HuH-7 (cell line): ENCODE measurements around the gene COL4A1.

Experiments
- DNase-seq: peaks from one replicate; pipeline ENCODE4 v3.0.0; 2011; ENCODE audit warnings: low spot score

Gene COL4A1

DNA sequence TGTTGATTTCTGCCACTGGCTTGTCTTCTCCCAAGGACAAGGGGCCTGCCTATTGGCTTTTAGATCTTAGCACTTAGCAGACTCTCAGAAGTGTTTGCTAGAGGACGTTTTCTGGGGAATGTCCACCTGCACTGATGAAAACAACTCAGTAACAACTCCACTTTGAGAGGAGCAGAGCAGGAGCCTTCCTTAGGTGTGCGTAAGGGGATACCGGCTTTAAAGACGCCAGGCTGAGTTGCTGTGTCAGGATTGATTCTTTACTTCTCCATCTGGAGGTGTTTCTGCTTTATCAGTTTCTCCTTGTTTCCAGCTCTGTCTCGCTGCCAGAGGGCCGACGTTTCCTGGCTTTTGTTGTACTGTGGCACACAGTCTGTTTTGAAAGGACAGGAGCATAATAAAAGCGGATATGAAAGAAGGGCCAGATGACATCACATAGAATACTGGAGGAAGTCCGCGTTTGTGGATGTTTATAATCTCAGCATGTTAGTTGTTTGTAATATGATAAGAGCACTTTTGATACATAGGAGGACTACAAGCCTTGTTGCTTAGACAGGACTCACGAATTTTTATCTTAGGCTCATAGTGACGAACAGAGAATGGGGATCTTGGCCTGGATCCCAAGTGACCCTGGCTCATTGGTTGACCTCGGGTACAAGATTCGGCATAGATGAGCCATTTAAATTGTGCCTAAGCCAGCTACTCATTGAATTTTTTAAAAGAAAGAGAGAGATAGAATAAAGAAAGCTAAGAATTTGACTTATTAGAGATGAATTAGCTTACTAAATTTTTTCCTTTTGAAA is 34.7 kb upstream of the COL4A1 start:
- no peak for DNase-seq

DNA sequence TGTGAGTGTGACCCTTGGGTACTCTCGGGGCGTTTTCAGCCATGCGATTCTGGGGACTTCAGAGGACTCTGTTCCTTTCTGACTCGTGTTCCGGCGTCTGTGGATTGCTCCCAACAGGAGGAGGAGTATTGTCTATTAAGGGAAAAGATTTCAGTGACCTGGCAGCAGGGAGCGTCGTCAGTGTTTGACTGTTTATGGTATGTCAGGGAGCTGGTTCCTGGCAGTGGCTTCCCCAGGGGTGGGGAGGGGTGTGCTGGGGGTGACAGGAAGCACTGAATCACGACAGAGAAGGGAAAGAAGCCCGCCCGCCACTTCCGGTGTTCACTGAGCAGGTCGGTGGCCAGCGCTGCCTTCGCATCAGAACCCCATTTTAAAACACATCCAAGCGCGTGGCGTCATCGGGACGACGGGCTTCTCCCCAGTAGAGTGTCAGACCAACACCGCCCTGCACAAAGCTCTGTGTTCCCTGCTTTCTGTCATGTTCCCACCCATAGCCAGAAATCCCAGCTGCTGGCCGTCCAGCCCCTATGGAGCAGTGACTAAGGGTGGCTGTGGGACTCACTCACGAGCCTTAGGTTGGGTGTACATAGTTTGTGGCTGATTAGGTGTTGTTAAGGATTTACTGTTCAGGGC is 34.0 kb upstream of the COL4A1 start:
- DNase-seq, result no peak

DNA sequence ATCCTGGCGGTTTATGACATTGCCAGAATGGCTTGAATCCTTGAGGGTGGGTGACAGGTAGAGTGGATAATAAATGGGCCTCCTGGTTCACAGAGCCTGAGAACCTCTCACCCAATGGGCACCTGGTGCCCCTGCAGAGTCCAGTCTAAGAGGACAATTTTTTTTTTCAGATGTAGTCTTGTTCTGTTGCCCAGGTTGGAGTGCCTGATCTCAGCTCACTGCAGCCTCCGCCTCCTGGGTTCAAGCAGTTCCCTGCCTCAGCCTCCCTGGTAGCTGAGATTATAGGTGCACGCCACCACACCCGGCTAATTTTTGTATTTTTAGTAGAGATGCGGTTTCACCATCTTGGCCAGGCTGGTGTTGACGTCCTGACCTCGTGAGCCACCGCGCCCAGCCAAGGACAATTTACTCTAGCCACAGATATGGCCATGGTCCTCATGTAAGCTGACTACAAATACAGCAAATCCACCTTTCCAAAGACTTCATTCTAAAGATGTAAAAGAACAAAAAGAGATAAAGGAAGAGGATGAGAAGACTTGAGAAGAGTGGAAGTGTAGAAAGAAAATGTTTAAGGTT is 33.1 kb upstream of the COL4A1 start:
- DNase-seq, result no peak

DNA sequence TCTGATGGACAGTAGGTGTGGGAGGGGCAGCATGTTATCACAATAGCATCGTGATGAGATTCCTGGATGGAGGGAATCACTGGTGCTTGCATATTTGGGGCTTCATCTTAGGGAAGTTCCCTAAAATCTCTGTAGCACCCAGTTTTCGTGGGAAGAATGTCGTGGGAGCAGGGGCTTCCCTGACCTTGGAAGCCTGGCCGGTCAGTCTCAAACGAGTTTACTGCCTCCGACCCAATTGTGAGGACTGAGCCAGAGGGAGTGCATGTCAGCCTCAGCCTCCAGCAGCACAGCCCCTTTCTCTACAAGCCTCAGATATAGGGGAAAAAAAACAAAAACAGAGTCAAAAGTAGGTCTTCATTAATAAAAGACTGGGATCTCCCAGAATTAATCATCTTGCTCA is 32.3 kb upstream of the COL4A1 start:
- DNase-seq, result no peak

DNA sequence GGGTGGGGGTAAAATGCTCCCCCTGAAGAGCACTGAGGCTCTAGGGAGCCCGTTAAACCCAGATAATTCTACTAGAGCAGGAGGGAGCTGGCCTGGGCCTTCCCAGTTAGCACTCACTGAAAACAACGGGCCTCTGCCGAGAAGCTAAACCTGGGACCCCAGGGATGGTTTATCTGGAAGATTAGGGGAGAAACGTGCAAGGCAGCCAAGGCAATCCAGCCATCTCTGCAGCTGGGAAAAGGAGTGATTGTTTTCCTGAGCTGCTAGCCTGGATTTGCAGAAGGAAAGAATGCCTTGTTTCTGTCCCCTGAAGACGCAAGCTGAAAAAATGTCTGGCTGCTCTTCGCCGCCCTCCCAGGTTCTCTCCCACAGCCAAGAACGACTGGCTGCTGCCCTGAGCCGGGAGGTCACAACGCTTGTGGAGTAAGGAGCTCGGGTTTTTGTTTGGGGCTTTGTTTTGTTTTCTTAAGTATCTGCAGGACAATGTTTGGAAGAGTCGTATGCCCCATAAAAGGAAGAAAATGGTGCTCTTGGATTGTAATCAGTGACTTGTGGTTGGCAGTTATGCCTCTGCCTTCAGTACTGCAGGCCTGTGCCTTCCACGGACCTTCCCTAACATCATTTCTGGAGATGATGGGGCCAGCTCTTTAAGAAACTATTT is 31.6 kb upstream of the COL4A1 start:
- DNase-seq, result no peak

DNA sequence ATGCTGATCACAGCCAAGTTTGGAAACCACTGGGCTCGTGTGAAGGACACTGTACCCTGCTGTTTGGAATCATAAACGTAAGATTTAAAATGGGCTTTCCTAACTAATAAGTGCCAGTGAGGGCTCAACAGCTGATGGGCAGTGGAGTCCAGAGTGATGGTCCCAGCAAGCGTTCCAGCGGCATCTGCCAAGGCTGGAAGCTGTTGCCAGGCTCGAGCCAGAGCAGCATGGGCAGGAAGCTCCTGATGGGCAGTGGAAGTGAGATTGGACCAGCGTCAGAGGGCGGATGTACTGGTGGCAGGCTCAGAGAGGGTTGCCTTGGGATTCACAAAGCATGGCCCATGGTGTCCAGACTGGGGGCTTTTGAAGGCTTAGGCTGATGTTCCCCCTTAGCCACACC is 30.3 kb upstream of the COL4A1 start:
- no peak for DNase-seq

DNA sequence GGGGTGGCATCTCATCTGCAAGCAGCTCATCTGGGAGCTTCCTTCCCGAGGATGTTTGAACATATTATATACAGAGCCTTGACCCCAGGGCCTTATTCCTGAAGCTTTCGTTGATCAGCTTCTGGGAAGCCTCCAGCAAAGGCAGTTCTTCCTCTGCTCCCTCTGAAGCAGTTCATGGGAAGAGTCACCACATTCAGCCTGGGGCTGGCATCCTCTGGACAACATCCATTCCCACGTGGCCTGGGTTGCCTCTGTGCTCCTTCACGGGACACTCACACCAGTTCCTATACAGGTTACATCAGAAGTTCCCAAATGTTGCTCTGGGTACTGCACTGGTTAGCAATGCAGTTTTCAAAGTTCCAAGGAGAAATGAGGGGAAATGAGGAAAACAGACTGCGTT is 29.7 kb upstream of the COL4A1 start:
- DNase-seq, result no peak

DNA sequence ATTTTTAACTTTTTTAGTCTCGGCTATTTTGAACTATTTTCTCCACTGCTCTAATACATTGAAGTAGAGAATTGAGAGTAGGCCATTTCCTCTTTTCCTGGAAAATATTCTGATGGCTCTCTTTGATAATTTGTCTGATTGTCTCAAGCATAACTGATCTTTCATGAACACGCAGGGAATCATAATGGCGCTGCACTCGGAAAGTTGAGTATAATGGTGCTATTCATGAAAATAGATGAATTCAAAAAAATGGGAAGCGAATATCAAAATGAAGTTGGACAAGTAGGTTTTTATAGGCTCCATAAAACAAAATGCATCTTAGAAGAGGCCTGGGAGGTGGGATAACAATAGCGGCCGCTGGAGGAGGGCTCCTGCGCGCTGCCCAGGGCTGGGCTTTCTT is 29.2 kb upstream of the COL4A1 start:
- DNase-seq, result no peak

DNA sequence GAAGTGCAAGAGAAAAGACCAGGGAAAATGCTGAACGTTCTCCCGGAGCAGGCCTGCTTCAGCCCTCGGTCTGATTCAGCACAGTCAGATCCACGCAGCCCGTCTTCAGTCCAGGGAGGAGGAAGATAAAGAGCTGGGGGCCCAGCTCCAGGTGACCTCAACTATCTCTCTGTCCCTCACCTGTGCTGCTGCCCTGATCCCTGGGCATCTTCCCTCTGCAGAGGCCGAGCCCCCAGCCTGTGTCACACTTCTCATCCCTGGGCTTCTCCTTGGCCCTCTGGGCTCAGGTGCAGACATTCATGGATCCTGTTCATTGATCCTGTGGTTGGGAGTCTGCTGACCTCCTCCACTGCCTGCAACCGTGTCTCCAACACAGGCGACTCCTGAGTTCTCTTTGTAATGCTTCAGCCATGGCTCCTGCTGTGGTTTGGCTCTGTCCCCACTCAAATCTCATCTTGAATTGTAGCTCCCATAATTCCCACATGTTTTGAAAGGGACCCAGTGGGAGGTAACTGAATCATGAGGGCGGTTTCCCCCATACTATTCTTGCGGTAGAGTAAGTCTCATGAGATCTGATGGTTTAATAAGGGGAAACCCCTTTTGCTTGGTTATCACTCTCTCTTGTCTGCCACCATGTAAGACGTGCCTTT is 28.0 kb upstream of the COL4A1 start:
- no peak for DNase-seq

DNA sequence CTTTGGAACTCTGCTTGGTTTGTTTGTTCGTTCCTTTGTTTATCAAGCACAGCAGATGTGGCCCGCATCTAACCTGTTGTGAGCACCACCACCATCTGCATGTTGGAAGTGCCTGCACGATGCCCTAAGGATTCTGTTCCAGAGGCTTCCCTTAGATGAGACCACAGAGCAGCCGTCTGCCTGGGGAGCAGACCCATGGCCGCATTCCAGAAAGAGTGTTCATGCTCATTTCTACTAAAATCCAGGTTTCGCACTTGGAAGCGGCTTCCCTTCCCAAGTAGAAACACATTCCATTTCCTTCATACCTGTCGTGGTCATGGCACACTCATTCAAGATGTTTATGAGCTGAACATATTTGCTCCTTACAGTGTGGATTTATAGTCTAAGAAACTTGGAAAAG is 27.3 kb upstream of the COL4A1 start:
- DNase-seq, result no peak

DNA sequence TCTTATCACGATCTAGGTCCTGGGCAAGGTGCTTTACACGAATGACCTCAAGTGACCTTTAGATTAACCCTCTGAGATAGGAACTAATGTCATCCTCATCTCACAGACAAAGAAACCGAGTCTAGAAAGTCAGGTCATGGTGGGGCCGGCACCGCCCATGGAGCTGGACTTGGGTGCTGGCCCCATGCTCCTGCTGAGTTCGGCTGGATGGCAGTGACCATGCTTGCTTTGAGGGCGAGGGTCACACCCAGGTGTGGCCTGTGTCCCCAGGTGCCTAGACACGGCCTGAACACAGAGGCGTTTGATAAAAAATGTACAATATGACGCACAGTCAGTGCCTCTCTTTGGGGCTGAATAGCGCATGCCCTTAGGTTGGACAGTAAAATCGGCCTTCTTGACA is 26.9 kb upstream of the COL4A1 start:
- no peak for DNase-seq

DNA sequence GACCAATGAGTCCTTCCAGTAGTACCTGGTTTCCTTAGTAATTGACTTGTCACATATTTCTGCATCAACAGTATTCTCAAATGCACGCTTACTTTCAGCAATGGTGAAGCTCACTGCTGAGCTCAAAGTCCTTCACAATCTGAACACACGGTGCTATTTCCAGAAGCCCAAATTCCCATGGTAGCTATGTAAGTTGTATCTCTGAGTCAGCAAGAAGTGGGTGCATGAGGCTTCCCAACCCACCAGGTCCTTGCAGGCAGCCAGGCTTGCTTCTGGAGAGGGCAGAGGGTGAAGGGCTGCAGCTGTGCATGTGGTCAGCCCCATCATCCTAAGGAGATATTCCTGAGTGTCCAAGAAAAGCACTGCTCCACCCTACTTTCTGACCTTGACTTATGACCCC is 25.8 kb upstream of the COL4A1 start:
- no peak for DNase-seq

DNA sequence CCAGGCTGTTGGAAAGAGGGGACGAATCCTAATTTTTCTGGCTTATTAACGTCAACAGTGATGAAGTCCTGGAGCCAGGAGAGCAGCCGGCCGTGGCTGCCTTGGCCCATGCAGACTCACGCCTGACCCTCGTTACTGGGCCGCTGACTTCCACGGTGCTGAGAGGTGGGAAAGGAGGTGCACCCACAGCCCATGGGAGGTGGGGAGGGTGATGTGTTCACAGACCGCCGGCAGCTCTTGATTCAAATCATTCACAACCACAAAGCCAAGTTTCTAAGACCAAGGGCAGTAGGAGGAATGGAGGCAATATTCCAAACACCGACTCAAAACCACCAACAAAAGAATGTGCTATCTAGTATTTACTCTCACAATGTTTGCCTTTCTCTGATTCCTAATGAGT is 24.4 kb upstream of the COL4A1 start:
- no peak for DNase-seq

DNA sequence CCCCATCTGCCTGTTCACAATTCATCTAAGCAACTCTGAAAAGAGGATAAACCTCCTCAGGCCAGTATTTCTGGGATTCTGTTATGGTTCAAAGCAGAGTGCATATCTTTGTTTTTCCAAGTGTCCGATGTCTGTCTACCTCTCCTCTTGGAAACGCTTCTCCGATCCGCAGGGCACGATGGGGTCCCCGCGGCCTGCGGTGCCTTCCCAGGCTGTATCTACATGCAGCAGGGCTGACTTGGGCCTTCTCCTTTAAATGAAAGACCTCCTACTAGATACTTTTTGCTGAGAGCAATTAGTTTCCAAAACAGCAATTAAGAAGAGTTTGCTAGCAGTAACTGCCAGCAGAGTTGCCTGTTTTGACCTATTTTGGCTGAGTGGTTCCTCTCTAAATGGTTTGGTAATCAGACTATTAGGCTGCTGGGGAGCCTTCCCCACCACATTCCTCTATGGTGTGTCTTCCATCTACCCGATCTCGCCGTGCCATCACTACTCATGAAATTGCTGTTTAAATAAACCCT is 23.6 kb upstream of the COL4A1 start:
- DNase-seq, result no peak

DNA sequence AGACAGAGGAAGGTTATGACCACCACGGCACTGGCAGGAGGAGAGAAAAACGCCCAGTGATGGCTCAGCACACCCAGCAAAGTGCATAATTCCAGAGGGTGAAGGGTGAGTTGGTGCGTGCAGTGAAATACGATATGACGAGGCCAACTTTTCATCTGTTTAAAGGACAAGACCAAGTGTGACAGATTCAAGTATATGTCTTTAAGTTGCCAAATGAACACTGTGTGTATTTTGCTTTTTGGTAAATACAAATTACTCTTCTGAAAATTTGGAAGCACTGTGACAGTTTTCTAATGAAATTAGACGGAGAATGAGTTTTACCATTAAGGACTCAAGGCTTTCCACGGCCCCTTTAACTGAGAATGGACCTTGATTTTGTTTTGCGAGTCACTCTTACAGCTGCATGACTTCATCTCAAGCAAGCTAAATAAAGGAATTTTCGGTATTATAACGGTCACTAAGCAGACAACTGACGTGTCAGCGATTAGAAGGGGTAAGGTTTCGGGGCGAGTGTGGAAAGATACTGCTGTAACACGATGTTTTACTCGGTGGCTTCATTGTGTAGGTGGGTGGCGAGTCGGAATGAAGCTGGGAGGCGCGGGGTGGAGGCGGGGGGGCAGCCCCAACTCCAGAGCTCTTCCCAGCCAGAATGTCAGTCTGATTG is 23.0 kb upstream of the COL4A1 start:
- no peak for DNase-seq

DNA sequence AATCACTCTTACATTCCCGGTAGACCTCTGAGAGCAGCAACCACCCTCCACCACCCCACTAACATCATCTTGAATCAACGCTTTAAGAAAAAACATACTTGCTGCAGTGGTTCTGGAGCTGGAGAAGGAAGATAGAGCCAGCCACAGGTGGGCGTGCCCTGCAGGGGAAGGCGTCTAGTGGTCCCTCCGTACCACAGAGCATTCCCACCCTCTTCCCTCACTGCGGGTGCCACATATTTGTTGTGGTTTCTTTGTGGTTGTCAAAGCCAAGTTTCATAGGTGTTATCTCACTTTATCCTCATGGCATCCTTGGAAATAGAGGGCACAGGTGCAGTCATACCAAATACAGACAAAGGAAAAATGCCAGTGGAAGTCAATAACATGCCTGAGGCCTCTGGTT is 22.3 kb upstream of the COL4A1 start:
- no peak for DNase-seq

DNA sequence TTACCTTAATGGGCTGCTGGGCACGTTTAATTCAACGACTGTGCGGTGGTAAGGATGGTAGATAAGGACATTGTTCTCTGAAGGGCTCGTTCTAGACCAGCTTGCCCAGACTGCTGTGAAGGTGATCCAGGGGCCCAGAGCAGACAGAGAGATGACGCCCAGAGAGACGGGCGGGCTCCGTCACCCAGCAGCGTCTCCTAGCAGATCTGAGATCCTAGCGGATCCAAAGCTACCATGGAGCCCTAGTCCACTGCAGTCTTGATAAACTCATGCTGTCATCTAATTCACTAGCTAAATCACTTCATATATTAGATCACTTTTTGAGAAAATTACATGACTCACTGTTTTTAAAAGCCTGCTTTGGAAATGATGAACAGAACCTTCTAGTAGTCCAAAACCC is 21.6 kb upstream of the COL4A1 start:
- no peak for DNase-seq

DNA sequence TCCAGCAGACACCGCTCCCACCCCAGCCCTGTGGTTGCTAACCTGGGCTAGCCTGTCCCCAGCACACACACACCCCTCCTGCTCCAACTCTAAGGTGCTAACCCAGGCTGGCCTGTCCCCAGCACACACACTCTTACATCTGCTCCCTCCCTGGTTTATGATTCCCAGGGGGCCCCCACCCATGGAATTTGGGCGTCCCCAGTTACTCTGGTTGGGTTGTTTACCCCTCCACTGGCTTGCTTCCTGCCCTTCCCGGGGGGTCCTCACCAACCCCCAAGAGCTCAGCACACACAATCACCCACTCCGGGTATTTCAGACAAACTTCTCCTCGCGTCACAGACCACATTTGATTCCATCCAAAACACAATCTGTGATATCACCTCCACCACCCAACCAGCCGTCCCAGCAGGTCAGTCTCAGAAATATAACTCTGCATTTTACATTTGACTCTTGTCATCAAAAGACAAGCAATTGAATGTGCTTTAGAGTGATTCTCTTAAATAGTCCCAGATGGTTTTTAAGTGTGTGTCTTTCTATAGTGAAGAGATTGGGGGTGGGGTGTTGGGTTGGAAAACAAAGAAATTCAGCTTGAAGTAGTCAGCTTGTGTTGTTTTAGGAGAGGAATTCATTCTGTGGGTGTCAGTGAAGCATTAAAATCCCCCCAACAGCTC is 20.2 kb upstream of the COL4A1 start:
- no peak for DNase-seq

DNA sequence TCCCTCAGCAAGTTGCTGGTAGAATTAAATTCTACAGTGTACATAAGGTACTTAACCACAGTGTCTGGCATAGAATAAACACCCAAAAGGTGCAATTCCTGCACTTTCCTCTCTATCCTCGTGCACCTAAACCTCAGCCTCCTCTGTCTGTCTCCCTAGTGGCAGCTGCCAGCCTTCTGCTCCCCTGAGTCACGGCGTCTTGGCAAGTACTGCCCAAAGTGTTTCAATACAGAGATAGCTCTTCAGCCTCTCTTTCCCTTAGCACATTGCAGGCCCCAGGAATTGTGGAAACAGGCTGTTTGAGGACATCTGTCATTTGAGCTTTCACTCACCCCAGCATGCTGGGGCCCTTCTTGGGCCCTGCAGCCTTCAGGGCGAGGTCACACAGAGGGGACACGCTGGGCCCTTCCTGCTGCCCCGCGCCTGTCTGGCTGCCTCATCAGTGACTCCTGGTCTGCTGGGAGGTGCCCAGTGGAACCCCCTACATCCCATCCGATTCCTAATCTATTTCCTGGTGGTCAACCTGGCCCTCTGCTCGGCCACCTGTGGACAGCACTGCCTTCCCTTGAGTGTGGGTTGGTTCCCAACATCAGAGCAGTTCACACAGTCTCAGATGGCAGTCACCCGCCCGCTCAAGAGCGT is 19.4 kb upstream of the COL4A1 start:
- no peak for DNase-seq

DNA sequence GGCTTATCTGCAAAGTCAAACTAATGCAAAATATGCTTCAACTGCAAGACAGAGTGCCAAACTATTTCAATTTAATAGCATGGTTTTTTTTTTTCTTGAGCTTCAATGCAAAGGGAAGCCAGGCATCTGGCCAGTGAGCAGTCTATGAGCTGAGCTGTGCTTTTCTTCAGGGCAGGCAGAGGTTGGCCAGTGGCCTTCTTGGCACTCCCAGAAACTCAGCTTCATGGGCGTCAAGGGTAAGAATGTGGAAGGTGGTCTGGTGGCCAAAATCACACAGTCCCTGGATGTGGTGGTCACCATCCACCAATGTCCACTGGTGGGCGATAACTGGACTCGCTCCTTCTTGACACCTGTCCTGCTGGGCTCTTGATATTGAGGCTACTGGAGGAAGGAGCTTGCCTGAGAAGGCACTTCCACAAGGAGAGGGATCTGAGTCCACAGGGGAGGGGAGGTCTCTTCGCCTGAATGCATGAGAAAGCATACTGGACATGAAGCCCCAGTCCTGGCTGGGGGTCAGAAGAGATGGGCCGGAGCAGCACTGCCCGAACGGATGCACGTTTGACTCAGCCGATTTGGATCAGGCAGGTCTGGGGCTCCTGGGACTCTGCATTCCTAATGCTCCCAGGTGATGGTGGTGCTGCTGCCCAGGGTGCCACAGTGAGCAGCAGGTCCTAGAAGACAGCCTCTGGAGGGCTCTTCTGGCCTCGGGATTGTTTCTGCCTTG is 17.2 kb upstream of the COL4A1 start:
- DNase-seq, result no peak
